GM12878 (cell line): Measurements from ENCODE around the gene SLC16A10. TPM values are rescaled to one million over a fixed set of nuclear protein-coding genes. Genes with fewer than 3 reads are reported as not detected.

Source experiments
- ATAC-seq: fragments of 200-7000 bp; cut with Tn5 transposase; 3 replicates; pipeline ENCODE4 v1.9.1; 2020; ENCODE audit warnings: mild to moderate bottlenecking, moderate library complexity
- BruUV-seq: library from RNA; stranded (reverse); fragments of 400-500 nt; replicated peaks from 2 replicates; lab custom pipeline; 2021; lab: Mats Ljungman, UMichigan
- CTCF ChIA-PET: fragments of 300-600 bp; sonication (Branson Sonifier 250); formaldehyde crosslinking; extraction: SDS; loops from one replicate; lab custom pipeline; 2021; ENCODE audit warnings: inconsistent platforms; lab: Yijun Ruan, JAX
- POLR2A ChIA-PET: fragments of 350-600 bp; formaldehyde crosslinking; extraction: SDS; loops from one replicate; lab custom pipeline; 2021; ENCODE audit warnings: inconsistent platforms; lab: Charles Lee
- RAD21 ChIA-PET: fragments of 300-600 bp; sonication (Branson Sonifier 250); formaldehyde crosslinking; loops from one replicate; lab custom pipeline; 2023; ENCODE audit warnings: antibody characterized with exemption; ENCODE audit not compliant: unreplicated experiment; lab: Charles Lee
- SMC1A ChIA-PET: fragments of 300-600 bp; sonication (Branson Sonifier 250); formaldehyde crosslinking; loops from one replicate; lab custom pipeline; 2023; ENCODE audit not compliant: unreplicated experiment, uncharacterized antibody; lab: Charles Lee
- DNase-seq: peaks from one replicate; pipeline ENCODE4 v3.0.0-alpha.2; 2011; ENCODE audit warnings: low read depth, low spot score
- FAIRE-seq: peaks from 3 replicates; lab custom pipeline; 2011; peaks lifted over from hg19 to GRCh38; lab: Jason Lieb, UNC
- H2AFZ ChIP-seq: 2 replicates; pipeline ENCODE4 v1.6.0; 2011; ENCODE audit warnings: low read depth, low read length, control low read depth; ENCODE audit not compliant: control insufficient read depth
- H3K27ac ChIP-seq: 2 replicates; pipeline ENCODE4 v1.5.1; 2011; ENCODE audit warnings: control low read depth; ENCODE audit not compliant: control insufficient read depth, insufficient read depth
- H3K27me3 ChIP-seq, 2 experiments: replicated peaks in 1 of 2; 2 replicates each; pipeline versions ENCODE4 v1.6.0 to v1.6.1; 2011; ENCODE audit warnings: low read length in 1 of 2; ENCODE audit not compliant: control insufficient read depth in 2 of 2, insufficient read depth in 2 of 2
- H3K36me3 ChIP-seq, 2 experiments: 2 replicates each; pipeline ENCODE4 v1.5.1; 2011; ENCODE audit warnings: low read length in 1 of 2; ENCODE audit not compliant: control insufficient read depth in 2 of 2, insufficient read depth in 2 of 2
- H3K4me1 ChIP-seq: 2 replicates; pipeline ENCODE4 v1.6.1; 2011; ENCODE audit warnings: mild to moderate bottlenecking, low read length, moderate library complexity, mixed read lengths; ENCODE audit not compliant: control insufficient read depth, insufficient read depth
- H3K4me2 ChIP-seq: 2 replicates; pipeline ENCODE4 v1.6.0; 2011; ENCODE audit warnings: control low read depth; ENCODE audit not compliant: control insufficient read depth, insufficient read depth
- H3K4me3 ChIP-seq: fragments of 200-600 bp; sonication (generic); 2 replicates; pipeline ENCODE4 v1.5.1; 2016
- H3K79me2 ChIP-seq: 2 replicates; pipeline ENCODE4 v1.6.0; 2011; ENCODE audit warnings: low read length; ENCODE audit not compliant: control insufficient read depth, insufficient read depth
- H3K9ac ChIP-seq: 2 replicates; pipeline ENCODE4 v1.8.0; 2011; ENCODE audit warnings: low read length, control low read depth, mixed read lengths; ENCODE audit not compliant: control insufficient read depth, insufficient read depth
- H3K9me3 ChIP-seq: replicated peaks from 3 replicates; pipeline ENCODE4 v1.5.1; 2011; ENCODE audit warnings: mild to moderate bottlenecking, low read length; ENCODE audit not compliant: control insufficient read depth, insufficient read depth
- H4K20me1 ChIP-seq: 2 replicates; pipeline ENCODE4 v1.6.0; 2011; ENCODE audit not compliant: control insufficient read depth, insufficient read depth
- BACH1 ChIP-seq: fragments of 450-650 bp; IDR thresholded peaks from 2 replicates; pipeline ENCODE4 v1.6.1; 2017; ENCODE audit warnings: mild to moderate bottlenecking, borderline replicate concordance
- CBX5 ChIP-seq: sonication (generic); IDR thresholded peaks from 2 replicates; pipeline ENCODE4 v1.6.1; 2016; ENCODE audit warnings: low read depth, moderate library complexity, mild to moderate bottlenecking, inconsistent platforms
- CHD1 ChIP-seq: IDR thresholded peaks from 2 replicates; pipeline ENCODE4 v1.6.1; 2012; ENCODE audit warnings: low read depth, low read length, improper control_type of control experiment
- EGR1 ChIP-seq, 2 experiments: IDR thresholded peaks; 1 replicate in 1 of 2; 2 replicates in 1 of 2; pipeline ENCODE4 v1.6.1; 2011 to 2012; ENCODE audit warnings: low read depth in 2 of 2, low read length in 2 of 2, borderline replicate concordance in 1 of 2, mild to moderate bottlenecking in 1 of 2, moderate library complexity in 1 of 2
- EZH2 ChIP-seq: IDR thresholded peaks from 2 replicates; pipeline ENCODE4 v1.6.1; 2012; ENCODE audit warnings: low read depth, mild to moderate bottlenecking, control low read depth, inconsistent platforms, low read length, borderline replicate concordance; ENCODE audit not compliant: control insufficient read depth
- GABPA ChIP-seq: IDR thresholded peaks from 2 replicates; pipeline ENCODE4 v1.6.1; 2014; ENCODE audit warnings: antibody characterized with exemption, low read depth, mild to moderate bottlenecking, inconsistent platforms
- HSF1 ChIP-seq: fragments of 150-350 bp; IDR thresholded peaks from 2 replicates; pipeline ENCODE4 v1.6.1; 2014; ENCODE audit warnings: mild to moderate bottlenecking, low read depth, low read length
- NFIC ChIP-seq: IDR thresholded peaks from 2 replicates; pipeline ENCODE4 v1.6.1; 2012; ENCODE audit warnings: low read depth, mild to moderate bottlenecking, inconsistent platforms, low read length, moderate library complexity
- NR2C1 ChIP-seq: fragments of 450-650 bp; IDR thresholded peaks from 2 replicates; pipeline ENCODE4 v1.6.1; 2017; ENCODE audit warnings: antibody characterized with exemption, mild to moderate bottlenecking, moderate library complexity
- NRF1 ChIP-seq: conservative IDR thresholded peaks from 2 replicates; pipeline ENCODE4 v1.6.1; 2011; ENCODE audit warnings: mild to moderate bottlenecking, low read depth, low read length, improper control_type of control experiment
- POLR2A ChIP-seq: IDR thresholded peaks from 2 replicates; pipeline ENCODE4 v1.6.1; 2011; ENCODE audit warnings: low read depth, mild to moderate bottlenecking, low read length
- SRF ChIP-seq, 2 experiments: IDR thresholded peaks; 2 replicates each; pipeline ENCODE4 v1.6.1; 2011; ENCODE audit warnings: low read depth in 2 of 2, low read length in 2 of 2, mild to moderate bottlenecking in 1 of 2, moderate library complexity in 1 of 2
- USF2 ChIP-seq: IDR thresholded peaks from 2 replicates; pipeline ENCODE4 v1.6.1; 2011; ENCODE audit warnings: low read depth, low read length, improper control_type of control experiment, borderline replicate concordance
- ZBTB4 ChIP-seq: fragments of 450-650 bp; formaldehyde crosslinking; IDR thresholded peaks from 2 replicates; pipeline ENCODE4 v1.4.0; 2022; ENCODE audit warnings: mild to moderate bottlenecking, moderate library complexity
- ZNF24 ChIP-seq: fragments of 450-650 bp; IDR thresholded peaks from 2 replicates; pipeline ENCODE4 v1.6.1; 2017; ENCODE audit warnings: antibody characterized with exemption, mild to moderate bottlenecking
- in situ Hi-C: fragments of 300-500 bp; cut with MboI; formaldehyde crosslinking; loops from 9 replicates; pipeline ENCODE4 v1.14.3; 2018; ENCODE audit warnings: mixed read lengths
- intact Hi-C: fragments of 100-400 bp; cut with micrococcal nuclease; formaldehyde crosslinking; loops from one replicate; pipeline ENCODE4 v1.14.2; 2022; ENCODE audit not compliant: unreplicated experiment
- polyA plus RNA-seq, 11 experiments: library from polyadenylated mRNA; depleted of rRNA in 4 of 11; unstranded in 6 of 11; stranded (reverse) in 5 of 11; fragments of >200 nt; fragmentation: Nextera tagmentation in 4 of 11; fragmentation: Illumina TruSeq in 1 of 11; extraction: Ambion mirVana in 4 of 11; extraction: Trizol in 1 of 11; gene quantifications; 1 replicate in 1 of 11; 2 replicates in 10 of 11; pipeline versions ENCODE4 v1.2.1 to v1.2.3, GENCODE V29; 2011 to 2016; ENCODE audit warnings: inconsistent platforms in 2 of 11, missing spikeins in 2 of 11, low read depth in 1 of 11
- total RNA-seq, 4 experiments: library from RNA; depleted of rRNA in 3 of 4; stranded (reverse); fragments of >200 nt in 3 of 4; fragmentation: Illumina TruSeq in 1 of 4; extraction: Trizol in 1 of 4; gene quantifications; 2 replicates each; pipeline versions ENCODE4 v1.2.1 to v1.2.3, GENCODE V29; 2013 to 2021

Gene SLC16A10
- total and polyA plus RNA-seq, 10 of the 15 experiments (the other 5 are each of a cell fraction or from before 2014, with no cell fraction given): 2.3 to 19.0 (median 8.0) TPM

- Histone ChIP-seq H3K4me1 (no peaks in the 10 kb centered on the region), H2AFZ (no peak overlapping the region)
- in situ Hi-C loops: no loop called here
Observed at GRCh38 chr6:111074311-111074710, 13.0 kb upstream of the SLC16A10 start.

More at GRCh38 chr6:111074311-111074710, 13.0 kb upstream of the SLC16A10 start:
- no TSS peak for BruUV-seq
- H3K27ac ChIP-seq: no peak overlapping the region
- RAD21 ChIA-PET: no interaction called here
- H3K9ac ChIP-seq: no peak overlapping the region
- no peaks in the 10 kb centered on the region for H4K20me1 ChIP-seq
- SMC1A ChIA-PET: no interaction called here
- intact Hi-C loops: no loop called here
- POLR2A ChIA-PET: no interaction called here
- H3K4me2 ChIP-seq: no peak overlapping the region
- TF ChIP-seq USF2 (no peak), EZH2 (no peak), BACH1 (no peak), POLR2A (no peak), HSF1 (no peak), ZBTB4 (no peak), SRF (IDR thresholded peaks at IDR 0.05; ENCODE audit: low read depth in 2 of 2, low read length in 2 of 2) (no peak), CHD1 (no peak), EGR1 (IDR thresholded peaks at IDR 0.05; ENCODE audit: borderline replicate concordance in 1 of 2, low read depth in 2 of 2, low read length in 2 of 2) (no peak), CBX5 (no peak), NFIC (no peak), NR2C1 (no peak), GABPA (no peak), NRF1 (no peak), ZNF24 (no peak)
- H3K9me3 ChIP-seq: no peaks in the 10 kb centered on the region
- no peak for FAIRE-seq
- no peak overlapping the region for H3K4me3 ChIP-seq
- H3K79me2 ChIP-seq: no peaks in the 10 kb centered on the region
- no peaks in the 10 kb centered on the region for H3K36me3 ChIP-seq
- H3K27me3 ChIP-seq: no peaks in the 10 kb centered on the region
- no peak for DNase-seq
- CTCF ChIA-PET: no interaction called here
- no peak for ATAC-seq
